Peyer's patch (tissue), 4 donors: Measurements from ENCODE around the gene FAT1.

Source experiments
- CTCF ChIP-seq, 6 experiments: fragments of 450-650 bp in 4 of 6; fragments of 200-600 bp in 2 of 6; sonication (generic) in 1 of 6; IDR thresholded peaks; one replicate each; pipeline ENCODE4 v1.5.1; 2017 to 2019; ENCODE audit warnings: antibody characterized with exemption in 6 of 6, mild to moderate bottlenecking in 3 of 6, moderate library complexity in 1 of 6
- POLR2A ChIP-seq, 2 donors: fragments of 450-650 bp; IDR thresholded peaks; one replicate each; pipeline ENCODE4 v1.5.1; 2017; ENCODE audit warnings: antibody characterized with exemption in 2 of 2, mild to moderate bottlenecking in 2 of 2, moderate library complexity in 2 of 2

GRCh38 chr4:186710521-186711119 lies 13.0 kb downstream of the FAT1 start:
- TF ChIP-seq CTCF (IDR thresholded peaks at IDR 0.05) (no peak), POLR2A (IDR thresholded peaks at IDR 0.05) (no peak)
